ENCODE results near the gene CPN2.

Gene CPN2

DNA sequence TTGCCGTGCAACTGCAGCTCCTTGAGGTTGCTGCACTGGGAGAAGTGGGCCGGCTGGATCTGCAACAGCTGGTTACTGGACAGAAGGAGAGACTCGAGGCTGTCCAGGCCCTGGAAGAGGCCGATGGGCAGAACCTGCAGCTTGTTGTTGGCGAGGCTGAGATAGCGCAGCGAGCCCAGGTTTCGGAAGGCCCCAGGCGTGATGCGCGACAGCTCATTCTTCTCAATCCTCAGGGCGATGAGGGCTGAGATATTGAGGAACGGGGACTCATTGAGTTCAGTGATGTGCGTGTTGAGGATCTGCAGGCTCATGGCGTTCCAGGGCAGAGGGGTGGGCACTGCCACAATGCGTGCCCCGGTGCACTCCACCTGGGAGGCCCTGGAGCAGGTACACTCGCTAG lies 9.4 kb upstream of the CPN2 start:
- intact Hi-C loops (cut with DNase I): no loop called here

DNA sequence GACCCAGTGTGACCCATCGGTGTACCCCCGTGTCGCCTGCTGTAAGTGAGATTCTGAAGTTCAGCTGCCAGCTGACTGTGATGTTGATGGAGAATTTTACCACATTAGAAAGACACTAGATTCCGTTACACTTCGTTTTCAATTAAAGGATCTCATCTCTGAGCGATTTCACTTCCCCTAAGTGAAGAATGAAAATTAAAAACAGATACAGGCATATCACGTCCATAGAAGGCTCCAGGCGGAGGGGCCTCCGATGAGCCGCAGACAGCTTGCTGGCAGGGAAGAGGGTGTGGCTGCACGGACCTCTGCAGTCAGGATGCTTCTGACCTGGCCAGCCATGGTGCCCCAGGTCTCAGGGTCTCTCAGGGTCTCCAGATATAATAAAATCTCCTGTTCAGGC lies 6.6 kb upstream of the CPN2 start:
- intact Hi-C loops (cut with DNase I): no loop called here
- no peak for DNase-seq

More for the DNA sequence above, 9.4 kb upstream of the CPN2 start:
- DNase-seq: no peak

DNA sequence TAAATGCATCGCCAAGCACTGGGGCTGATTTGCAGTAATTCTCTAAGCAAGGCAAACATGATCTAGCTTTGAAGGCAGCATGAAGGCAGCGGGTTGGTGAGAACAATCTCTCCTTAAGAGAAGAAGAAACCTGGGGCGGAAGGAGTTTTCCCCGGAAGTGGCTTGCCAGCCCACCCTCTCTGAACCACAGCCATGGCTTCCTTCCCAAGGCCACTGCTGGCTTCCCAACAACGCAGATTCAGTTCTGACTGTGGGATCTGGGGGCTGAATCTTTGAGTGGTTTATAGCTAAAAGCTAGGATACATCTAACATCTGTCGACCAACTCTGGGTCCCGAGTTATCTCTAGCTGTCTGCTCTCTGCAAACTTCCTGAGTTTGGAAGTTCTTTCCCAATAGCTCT lies 4.3 kb upstream of the CPN2 start:
- intact Hi-C loops (cut with DNase I): no loop called here
- DNase-seq: no peak

DNA sequence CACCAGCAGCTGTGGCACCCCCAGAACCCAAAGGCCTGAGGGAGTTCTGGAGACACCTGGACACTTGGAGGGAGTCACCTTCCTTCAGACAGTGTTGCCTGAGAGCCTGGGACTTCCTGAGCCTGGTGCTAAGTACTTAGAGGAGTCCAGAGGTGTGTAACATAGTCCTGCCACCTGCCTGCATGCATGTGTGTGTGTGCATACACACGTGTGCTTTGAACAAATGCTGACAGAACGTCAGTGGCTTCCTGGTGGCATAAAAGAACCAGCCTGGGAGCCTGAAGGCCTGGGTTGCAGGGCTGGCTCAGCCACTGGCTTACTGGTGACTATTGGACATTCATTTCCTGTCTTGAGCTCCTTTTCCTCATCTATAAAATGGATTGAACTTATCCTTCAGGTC lies 3.2 kb upstream of the CPN2 start:
- DNase-seq: no peak
- intact Hi-C loops (cut with DNase I): no loop called here

- intact Hi-C loops (cut with DNase I): no loop called here
These were observed 1.6 kb upstream of the CPN2 start for GRCh38 chr3:194352667-194353246.

DNA sequence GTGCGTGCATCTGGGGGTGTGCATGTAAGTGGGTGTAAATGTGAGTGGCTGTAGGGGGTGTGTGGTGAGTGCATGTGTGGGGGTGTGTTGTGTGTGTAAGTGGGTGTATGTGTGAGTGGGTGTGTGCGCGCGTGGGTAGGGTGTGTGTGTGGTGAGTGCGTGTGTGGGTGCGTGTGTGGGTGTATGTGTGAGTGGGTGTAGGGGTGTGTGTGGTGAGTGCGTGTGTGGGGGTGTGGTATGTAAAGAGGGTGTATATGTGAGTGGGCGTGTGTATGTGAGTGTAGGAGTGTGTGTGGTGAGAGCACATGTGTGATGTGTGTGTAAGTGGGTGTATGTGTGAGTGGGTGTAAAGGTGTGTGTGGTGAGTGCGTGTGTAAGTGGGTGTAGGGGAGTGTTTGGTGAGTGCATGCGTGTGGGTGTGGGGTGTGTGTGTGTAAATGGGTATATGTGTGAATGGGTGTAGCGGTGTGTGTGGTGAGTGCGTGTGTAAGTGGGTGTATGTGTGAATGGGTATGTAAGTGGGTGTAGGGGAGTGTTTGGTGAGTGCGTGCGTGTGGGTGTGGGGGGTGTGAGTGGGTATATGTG lies 916 bp upstream of the CPN2 start:
- peak in 1 of 10 donors; percentile 21 for DNase-seq
- intact Hi-C loops (cut with DNase I): no loop called here

More at GRCh38 chr3:194352667-194353246, 1.6 kb upstream of the CPN2 start:
- no peak for DNase-seq

- no peak for DNase-seq
- intact Hi-C loops (cut with DNase I): no loop called here
These were observed 429 bp downstream of the CPN2 start for GRCh38 chr3:194350726-194351071.

DNA sequence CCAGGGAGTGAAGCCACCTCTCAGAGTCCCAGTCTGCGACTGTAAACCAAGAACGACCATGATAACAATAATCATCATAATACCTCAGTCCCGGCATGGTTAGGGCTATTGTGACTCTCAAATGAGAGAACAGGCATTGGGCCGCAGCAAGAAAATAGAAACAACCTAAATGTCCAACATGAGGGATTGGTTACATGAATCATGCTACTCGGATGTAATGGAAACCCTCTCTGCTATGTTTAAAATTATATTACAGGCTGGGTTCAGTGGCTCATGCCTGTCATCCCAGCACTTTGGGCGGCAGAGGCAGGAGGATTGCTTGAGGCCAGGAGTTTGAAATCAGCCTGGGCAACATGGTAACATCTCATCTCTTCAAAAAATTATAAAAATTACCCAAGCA lies 2.8 kb downstream of the CPN2 start:
- intact Hi-C loops (cut with DNase I): no loop called here
- no peak for DNase-seq

DNA sequence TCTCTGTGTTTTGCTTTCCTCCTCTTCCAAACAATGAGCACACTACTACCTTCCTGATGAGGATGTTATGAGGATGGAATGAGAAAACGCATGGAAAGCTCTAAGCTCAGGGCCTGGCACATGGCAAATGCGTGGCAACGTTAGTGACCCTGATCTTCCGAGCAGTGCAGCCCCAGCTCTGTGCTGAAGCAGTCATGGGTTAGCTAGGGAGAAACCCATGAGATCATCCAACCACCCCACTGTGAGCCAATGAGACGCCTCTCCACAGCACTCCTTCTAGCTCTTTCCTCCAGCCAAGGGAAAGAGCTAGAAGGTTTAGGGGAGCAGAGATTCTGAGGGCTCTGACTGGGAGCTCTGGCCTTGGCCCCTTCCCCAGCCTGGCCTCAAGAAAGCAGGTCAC lies 4.5 kb downstream of the CPN2 start:
- intact Hi-C loops (cut with DNase I): no loop called here

DNA sequence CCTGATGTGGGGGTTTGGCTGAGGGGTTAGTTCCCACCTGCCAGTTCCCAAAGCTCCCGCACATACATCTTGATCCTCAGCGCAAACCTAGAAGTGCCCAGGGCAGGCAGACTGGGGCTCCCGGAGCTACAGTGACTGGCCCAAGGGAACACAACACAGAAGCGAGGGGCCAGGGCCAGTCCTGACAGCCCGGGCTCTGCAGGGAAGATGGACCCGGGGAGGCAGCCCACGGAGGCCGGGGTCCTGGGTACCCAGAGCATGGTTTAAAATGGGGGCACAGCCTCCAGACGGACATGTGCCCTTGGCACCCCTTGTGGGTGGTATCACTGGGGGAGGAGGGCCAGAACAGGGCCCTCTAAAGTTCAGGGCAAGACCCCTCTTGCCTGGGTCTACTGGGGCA lies 5.1 kb downstream of the CPN2 start:
- intact Hi-C loops (cut with DNase I): no loop called here

More for the DNA sequence above, 4.5 kb downstream of the CPN2 start:
- peak in 1 of 10 donors; percentile 1 for DNase-seq

GRCh38 chr3:194344012-194344411 lies 7.1 kb downstream of the CPN2 start:
- DNase-seq: peak; percentile 43 to 95 (median 81)
- intact Hi-C loops (cut with DNase I): no loop called here

More for the DNA sequence above, 5.1 kb downstream of the CPN2 start:
- DNase-seq: peak in 1 of 10 donors; percentile 19

DNA sequence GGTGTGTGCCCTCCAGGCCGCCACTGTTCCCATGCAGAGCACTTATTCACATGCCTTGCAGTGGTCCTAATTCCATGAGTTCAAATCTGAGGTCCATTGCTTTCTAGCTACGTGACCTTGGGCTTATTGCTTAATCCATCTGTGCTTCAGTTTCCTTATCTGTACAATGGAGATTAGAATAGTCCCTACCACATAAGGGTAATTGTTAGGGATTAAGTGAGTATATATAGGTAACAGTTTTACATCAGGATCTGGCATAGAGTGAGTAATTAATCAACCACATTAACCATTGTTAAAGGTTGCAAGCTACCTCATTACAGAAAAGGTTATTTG lies 7.6 kb downstream of the CPN2 start:
- intact Hi-C loops (cut with DNase I): no loop called here
- no peak for DNase-seq

GRCh38 chr3:194342861-194343560 lies 8.1 kb downstream of the CPN2 start:
- DNase-seq: peak in 1 of 10 donors; percentile 48
- intact Hi-C loops (cut with DNase I): no loop called here

- intact Hi-C loops (cut with DNase I): no loop called here
- DNase-seq: peak in 1 of 10 donors; percentile 67
These were observed 10.2 kb downstream of the CPN2 start for GRCh38 chr3:194340757-194341400.

GRCh38 chr3:194339840-194340239 lies 11.3 kb downstream of the CPN2 start:
- intact Hi-C loops (cut with DNase I): loop anchor here (10.0 kb wide), 1 partner anchor 255 kb away; no protein-coding TSS in a partner anchor
- no peak for DNase-seq

- no peak for DNase-seq
- intact Hi-C loops (cut with DNase I): loop anchor here (10.0 kb wide), 1 partner anchor 255 kb away; no protein-coding TSS in a partner anchor
These were observed 11.8 kb downstream of the CPN2 start for GRCh38 chr3:194339356-194339755.

DNA sequence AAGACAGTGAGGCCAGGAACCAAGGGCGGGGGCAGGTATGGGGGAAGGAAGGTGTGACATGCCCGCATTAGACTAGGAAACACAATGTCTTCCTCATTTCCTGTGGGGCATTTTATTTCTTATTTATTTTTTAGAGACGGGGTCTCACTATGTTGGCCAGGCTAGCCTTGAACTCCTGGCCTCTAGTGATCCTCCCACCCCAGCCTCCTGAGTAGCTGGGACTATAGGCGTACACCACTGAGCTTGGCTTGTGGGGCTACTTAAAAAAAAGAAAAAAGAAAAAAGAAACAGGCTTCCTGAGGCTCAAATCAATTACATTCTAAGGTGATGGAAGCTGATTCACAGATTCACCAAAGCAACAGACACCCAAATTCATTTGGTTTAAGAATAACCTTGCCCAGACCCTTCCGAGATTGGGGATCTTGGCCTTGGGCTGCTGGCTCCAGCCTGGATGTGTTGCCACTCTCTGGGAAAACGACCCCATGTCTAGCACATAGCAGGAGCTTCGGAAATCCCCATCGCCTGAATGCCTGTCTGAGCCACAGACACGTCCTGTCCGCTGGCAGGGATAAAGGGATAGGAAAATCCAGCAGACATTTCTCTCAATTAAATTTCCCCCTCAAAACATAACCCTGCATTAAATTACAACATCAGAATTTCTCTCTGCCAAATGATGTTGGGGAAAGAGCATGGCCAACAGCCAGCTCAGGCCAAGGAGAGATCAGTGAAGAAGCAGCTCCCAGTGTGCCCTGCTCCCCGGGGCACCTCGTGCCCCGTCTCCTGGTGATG lies 13.0 kb downstream of the CPN2 start:
- intact Hi-C loops (cut with DNase I): loop anchor here (10.0 kb wide), 1 partner anchor 257 kb away; no protein-coding TSS in a partner anchor
- peak in 1 of 10 donors; percentile 41 for DNase-seq

GRCh38 chr3:194336601-194337355 lies 14.3 kb downstream of the CPN2 start:
- intact Hi-C loops (cut with DNase I): loop anchor here (10.0 kb wide), 1 partner anchor 258 kb away; no protein-coding TSS in a partner anchor
- DNase-seq: peak in 1 of 10 donors; percentile 60

DNA sequence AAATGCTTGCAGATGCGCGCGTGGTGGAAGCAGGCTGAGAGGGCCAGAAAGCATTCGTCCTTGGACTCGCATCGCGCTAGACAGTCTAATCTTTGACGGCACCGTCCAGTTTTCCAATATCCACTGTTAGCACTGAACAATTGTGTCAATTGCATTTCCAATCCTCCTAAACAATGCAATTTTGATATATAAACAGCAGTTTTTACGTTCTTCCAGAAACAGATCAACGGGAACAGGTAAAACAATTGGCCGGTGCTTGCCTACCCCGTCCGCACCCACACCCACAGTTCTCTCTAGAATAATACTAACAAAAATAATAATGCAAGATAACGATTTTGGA lies 17.2 kb downstream of the CPN2 start:
- intact Hi-C loops (cut with DNase I): loop anchor here (2.0 to 10.0 kb wide), 2 partner anchors 71 to 261 kb away; no protein-coding TSS in a partner anchor
- DNase-seq: no peak
